H1 (cell line): Measurements from ENCODE around the gene FRMD6. TPM values are rescaled to one million over a fixed set of nuclear protein-coding genes. Genes with fewer than 3 reads are reported as not detected.

Source experiments
- CTCF ChIA-PET: fragments of 300-600 bp; sonication (Branson Sonifier 250); formaldehyde crosslinking; loops from one replicate; lab custom pipeline; 2021; ENCODE audit not compliant: partially characterized antibody; lab: Charles Lee
- POLR2A ChIA-PET: fragments of 300-600 bp; sonication (Branson Sonifier 250); formaldehyde crosslinking; loops from one replicate; lab custom pipeline; 2021; ENCODE audit warnings: inconsistent platforms; ENCODE audit not compliant: partially characterized antibody; lab: Charles Lee
- DNase-seq, 2 experiments: peaks; one replicate each; pipeline versions ENCODE4 v3.0.0 to v3.0.0-alpha.2; 2010 to 2022; ENCODE audit warnings: low spot score in 2 of 2, low read depth in 1 of 2, mixed read lengths in 1 of 2
- FAIRE-seq: peaks from 2 replicates; lab custom pipeline; 2011; peaks lifted over from hg19 to GRCh38; lab: Jason Lieb, UNC
- H2AFZ ChIP-seq: 2 replicates; pipeline ENCODE4 v1.8.1; 2012; ENCODE audit warnings: low read length, inconsistent platforms
- H2AK5ac ChIP-seq: 2 replicates; pipeline ENCODE4 v1.6.1; 2013; ENCODE audit warnings: low read depth, low read length
- H2BK120ac ChIP-seq: replicated peaks from 2 replicates; pipeline ENCODE3; 2013; ENCODE audit warnings: low read depth, low read length, inconsistent platforms
- H2BK12ac ChIP-seq: 2 replicates; pipeline ENCODE4 v1.6.1; 2013; ENCODE audit warnings: low read depth, low read length
- H2BK15ac ChIP-seq: 2 replicates; pipeline ENCODE4 v1.6.1; 2013; ENCODE audit warnings: low read length
- H2BK20ac ChIP-seq: 2 replicates; pipeline ENCODE4 v1.6.1; 2013; ENCODE audit warnings: low read length
- H2BK5ac ChIP-seq: 2 replicates; pipeline ENCODE4 v1.6.1; 2013; ENCODE audit warnings: low read depth, low read length
- H3K14ac ChIP-seq: 2 replicates; pipeline ENCODE4 v1.6.1; 2013; ENCODE audit warnings: inconsistent platforms; ENCODE audit not compliant: insufficient read length
- H3K18ac ChIP-seq: 2 replicates; pipeline ENCODE4 v1.6.1; 2013; ENCODE audit warnings: low read length; ENCODE audit errors: extremely low read depth
- H3K23ac ChIP-seq: 2 replicates; pipeline ENCODE4 v1.6.1; 2013; ENCODE audit warnings: inconsistent platforms; ENCODE audit not compliant: insufficient read length
- H3K23me2 ChIP-seq: 2 replicates; pipeline ENCODE4 v1.6.1; 2013; ENCODE audit warnings: low read depth, low read length
- H3K27ac ChIP-seq: 2 replicates; pipeline ENCODE4 v1.6.1; 2011; ENCODE audit warnings: low read depth, low read length, inconsistent platforms
- H3K27me3 ChIP-seq, 4 experiments: replicated peaks in 1 of 4; 1 replicate in 1 of 4; 2 replicates in 3 of 4; pipeline versions ENCODE4 v1.6.1 to v1.8.1; 2011 to 2013; ENCODE audit warnings: low read length in 3 of 4, mild to moderate bottlenecking in 3 of 4, inconsistent platforms in 2 of 4, mixed read lengths in 2 of 4, moderate library complexity in 1 of 4; ENCODE audit not compliant: control insufficient read depth in 3 of 4, insufficient read depth in 3 of 4; ENCODE audit errors: extremely low read depth in 1 of 4
- H3K36me3 ChIP-seq, 4 experiments: 2 replicates each; pipeline versions ENCODE4 v1.6.1 to v1.8.1; 2011 to 2013; ENCODE audit warnings: mild to moderate bottlenecking in 4 of 4, low read length in 3 of 4, moderate library complexity in 2 of 4, control low read depth in 1 of 4, inconsistent platforms in 1 of 4; ENCODE audit not compliant: insufficient read depth in 4 of 4, control insufficient read depth in 2 of 4
- H3K4ac ChIP-seq: replicated peaks from 2 replicates; pipeline ENCODE3; 2013; ENCODE audit warnings: low read length, low read depth, mixed read lengths, inconsistent platforms; ENCODE audit not compliant: insufficient read length
- H3K4me1 ChIP-seq, 4 experiments: replicated peaks in 1 of 4; 1 replicate in 1 of 4; 2 replicates in 3 of 4; pipeline versions ENCODE4 v1.6.1 to v1.8.1; 2011 to 2013; ENCODE audit warnings: low read length in 3 of 4, inconsistent platforms in 2 of 4, mixed read lengths in 1 of 4; ENCODE audit not compliant: insufficient read depth in 4 of 4, control insufficient read depth in 3 of 4
- H3K4me2 ChIP-seq, 2 experiments: 2 replicates each; pipeline versions ENCODE4 v1.6.1 to v1.8.1; 2011 to 2013; ENCODE audit warnings: low read depth in 2 of 2, low read length in 2 of 2, control low read depth in 1 of 2, inconsistent platforms in 1 of 2, mild to moderate bottlenecking in 1 of 2; ENCODE audit not compliant: insufficient read depth in 1 of 2
- H3K4me3 ChIP-seq, 4 experiments: fragments of 200-600, 300-600 bp in 1 of 4; sonication (generic), shearing (Covaris generic), sonication (Bioruptor Twin) in 1 of 4; 2 replicates each; pipeline versions ENCODE4 v1.5.1 to v1.8.1; 2011 to 2016; ENCODE audit warnings: low read length in 4 of 4, low read depth in 3 of 4, control low read depth in 2 of 4, inconsistent platforms in 2 of 4, mild to moderate bottlenecking in 2 of 4, mixed read lengths in 1 of 4, moderate library complexity in 1 of 4; ENCODE audit not compliant: insufficient read depth in 2 of 4; ENCODE audit errors: extremely low read depth in 1 of 4
- H3K56ac ChIP-seq: replicated peaks from 2 replicates; pipeline ENCODE3; 2013; ENCODE audit warnings: low read depth, mild to moderate bottlenecking, mixed read lengths, low read length, inconsistent platforms; ENCODE audit not compliant: insufficient read length
- H3K79me1 ChIP-seq: 2 replicates; pipeline ENCODE4 v1.6.1; 2013; ENCODE audit warnings: low read depth, low read length, control low read depth
- H3K79me2 ChIP-seq, 2 experiments: 2 replicates each; pipeline versions ENCODE4 v1.6.1 to v1.8.1; 2012 to 2013; ENCODE audit warnings: low read length in 2 of 2, mild to moderate bottlenecking in 2 of 2, inconsistent platforms in 1 of 2; ENCODE audit not compliant: insufficient read depth in 2 of 2, control insufficient read depth in 1 of 2
- H3K9ac ChIP-seq, 4 experiments: replicated peaks in 1 of 4; 1 replicate in 1 of 4; 2 replicates in 3 of 4; pipeline versions ENCODE4 v1.6.1 to v1.8.1; 2011 to 2013; ENCODE audit warnings: low read depth in 3 of 4, low read length in 3 of 4, control low read depth in 2 of 4, mild to moderate bottlenecking in 2 of 4, moderate library complexity in 2 of 4, inconsistent platforms in 1 of 4; ENCODE audit errors: extremely low read depth in 1 of 4
- H3K9me3 ChIP-seq, 2 experiments: 2 replicates each; pipeline versions ENCODE4 v1.6.1 to v1.8.1; 2012 to 2013; ENCODE audit warnings: mild to moderate bottlenecking in 2 of 2, moderate library complexity in 2 of 2, control low read depth in 1 of 2, inconsistent platforms in 1 of 2, low read depth in 1 of 2, low read length in 1 of 2, mixed read lengths in 1 of 2; ENCODE audit not compliant: insufficient read depth in 2 of 2
- H4K20me1 ChIP-seq, 2 experiments: replicated peaks in 1 of 2; 2 replicates each; pipeline versions ENCODE3 to v1.8.1; 2011 to 2013; ENCODE audit warnings: inconsistent platforms in 2 of 2, low read length in 2 of 2, mild to moderate bottlenecking in 1 of 2; ENCODE audit not compliant: insufficient read depth in 2 of 2, control insufficient read depth in 1 of 2
- H4K5ac ChIP-seq: 2 replicates; pipeline ENCODE4 v1.6.1; 2013; ENCODE audit warnings: low read length, low read depth, mixed read lengths, inconsistent platforms; ENCODE audit not compliant: insufficient read length
- H4K8ac ChIP-seq: 2 replicates; pipeline ENCODE4 v1.8.0; 2013; ENCODE audit warnings: mild to moderate bottlenecking, moderate library complexity, low read length, inconsistent platforms; ENCODE audit not compliant: insufficient read depth; ENCODE audit errors: extremely low read depth
- H4K91ac ChIP-seq: replicated peaks from 2 replicates; pipeline ENCODE3; 2013; ENCODE audit warnings: low read length, mixed read lengths, inconsistent platforms; ENCODE audit not compliant: insufficient read length
- BACH1 ChIP-seq: IDR thresholded peaks from 2 replicates; pipeline ENCODE4 v1.6.1; 2012; ENCODE audit warnings: low read length, improper control_type of control experiment
- CBX8 ChIP-seq: fragments of 300-800, 300-1000 bp; sonication (generic); IDR thresholded peaks from 2 replicates; pipeline ENCODE4 v1.7.1; 2016; ENCODE audit warnings: low read depth, low read length, borderline replicate concordance
- CHD1 ChIP-seq: IDR thresholded peaks from 2 replicates; pipeline ENCODE4 v1.6.1; 2012; ENCODE audit warnings: low read depth, low read length, improper control_type of control experiment
- CREB1 ChIP-seq: IDR thresholded peaks from 2 replicates; pipeline ENCODE4 v1.6.1; 2012; ENCODE audit warnings: inconsistent platforms
- EGR1 ChIP-seq: IDR thresholded peaks from 2 replicates; pipeline ENCODE4 v1.6.1; 2011; ENCODE audit warnings: low read depth, low read length, borderline replicate concordance
- JUND ChIP-seq: IDR thresholded peaks from 2 replicates; pipeline ENCODE4 v1.6.1; 2011; ENCODE audit warnings: mild to moderate bottlenecking, improper control_type of control experiment, low read length
- NRF1 ChIP-seq: IDR thresholded peaks from 2 replicates; pipeline ENCODE4 v1.6.1; 2011; ENCODE audit warnings: mild to moderate bottlenecking, low read depth, low read length, improper control_type of control experiment
- POLR2A ChIP-seq, 2 experiments: IDR thresholded peaks; 1 replicate in 1 of 2; 2 replicates in 1 of 2; pipeline ENCODE4 v1.6.1; 2011; ENCODE audit warnings: low read depth in 2 of 2, low read length in 2 of 2, mild to moderate bottlenecking in 2 of 2; ENCODE audit errors: control extremely low read depth in 1 of 2
- POU5F1 ChIP-seq: IDR thresholded peaks from 2 replicates; pipeline ENCODE4 v1.6.1; 2011; ENCODE audit warnings: low read depth, mild to moderate bottlenecking, low read length, moderate library complexity
- RAD21 ChIP-seq, 2 experiments: IDR thresholded peaks in 1 of 2; conservative IDR thresholded peaks in 1 of 2; 2 replicates each; pipeline ENCODE4 v1.6.1; 2011; ENCODE audit warnings: low read depth in 2 of 2, low read length in 2 of 2, improper control_type of control experiment in 1 of 2, inconsistent platforms in 1 of 2, mild to moderate bottlenecking in 1 of 2, moderate library complexity in 1 of 2
- RNF2 ChIP-seq: fragments of 200-900, 300-1000 bp; sonication (generic); IDR thresholded peaks from 2 replicates; pipeline ENCODE4 v1.7.1; 2016; ENCODE audit warnings: borderline replicate concordance, low read depth, mild to moderate bottlenecking, antibody characterized with exemption, low read length; ENCODE audit not compliant: poor library complexity, severe bottlenecking; ENCODE audit errors: missing control alignments
- RXRA ChIP-seq: IDR thresholded peaks from 2 replicates; pipeline ENCODE4 v1.6.1; 2011; ENCODE audit warnings: low read depth, mild to moderate bottlenecking, low read length, moderate library complexity; ENCODE audit not compliant: insufficient read depth
- SIRT6 ChIP-seq: IDR thresholded peaks from one replicate; pipeline ENCODE4 v1.7.1; 2012; ENCODE audit warnings: low read length, inconsistent platforms
- TAF1 ChIP-seq: IDR thresholded peaks from 2 replicates; pipeline ENCODE4 v1.6.1; 2011; ENCODE audit warnings: mild to moderate bottlenecking, low read depth, low read length
- TAF7 ChIP-seq: optimal IDR thresholded peaks from 2 replicates; pipeline ENCODE3; 2011; ENCODE audit warnings: low read depth, mild to moderate bottlenecking, inconsistent platforms, low read length, moderate library complexity, borderline replicate concordance
- TBP ChIP-seq: IDR thresholded peaks from 2 replicates; pipeline ENCODE4 v1.6.1; 2011; ENCODE audit warnings: low read depth, low read length, improper control_type of control experiment
- WGBS, 2 experiments: shearing (Covaris generic) in 1 of 2; methylation state at CpG; one replicate each; pipeline versions ENCODE4 v1.1.6 to v1.1.7; 2013 to 2015; ENCODE audit warnings: low lambda C conversion rate in 2 of 2, mixed read lengths in 2 of 2, inconsistent platforms in 1 of 2, low coverage in 1 of 2, missing lambda C conversion rate in 1 of 2; ENCODE audit not compliant: insufficient replicate concordance in 2 of 2, insufficient coverage in 1 of 2, insufficient read length in 1 of 2; ENCODE audit errors: extremely low coverage in 1 of 2, missing lambda C conversion rate in 1 of 2; 5-methylcytosine and 5-hydroxymethylcytosine counted together
- polyA plus RNA-seq, 7 experiments: library from polyadenylated mRNA; depleted of rRNA in 3 of 7; stranded (reverse) in 5 of 7; unstranded in 2 of 7; fragments of >200 nt in 5 of 7; fragments of 200-250 nt in 2 of 7; gene quantifications; 1 replicate in 5 of 7; 2 replicates in 1 of 7; 4 replicates in 1 of 7; pipeline versions ENCODE4 v1.2.1 to v1.2.3, GENCODE V29; 2011 to 2013; ENCODE audit warnings: missing spikeins in 2 of 7, mixed read lengths in 2 of 7
- total RNA-seq: library from RNA; stranded (reverse); fragmentation: NEBNext Ultra II Directional; extraction: Animal tissue kit (Norgen Biotek cat#: 25700); gene quantifications from 2 replicates; pipeline ENCODE4 v1.2.1, GENCODE V29; 2021

FRMD6 gene
- total and polyA plus RNA-seq, 2 of the 8 experiments (the other 6 are each of a cell fraction or from before 2014, with no cell fraction given), result 5.4 to 23.7 TPM

DNA sequence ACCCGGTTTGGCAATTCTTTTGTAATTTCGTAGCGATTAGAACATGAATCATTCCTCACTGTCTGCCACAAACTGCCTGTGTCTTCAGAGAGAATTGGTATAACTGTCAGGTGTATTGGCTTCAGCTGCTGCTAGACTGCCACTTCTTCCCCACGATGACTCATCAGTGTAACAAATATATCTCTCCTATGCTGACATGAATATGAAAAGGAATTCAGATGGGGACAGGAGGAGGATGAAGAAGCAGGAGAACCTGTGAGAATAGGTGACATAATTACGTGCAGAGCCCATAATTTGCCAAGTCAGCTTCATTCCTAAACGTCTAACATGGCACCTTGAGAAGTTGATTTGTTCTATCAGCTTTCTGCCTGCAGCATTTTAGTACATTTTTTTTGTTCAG lies 64.9 kb downstream of the FRMD6 start:
- H3K4ac ChIP-seq, result no peak overlapping the region
- no peaks in the 10 kb centered on the region for H3K79me2 ChIP-seq
- peaks cover 0 to 7% (median 1%) of the 10 kb centered on the region in 4 experiments; a peak in 4 of 7 replicates for H3K4me1 ChIP-seq
- no peak overlapping the region for H3K9ac ChIP-seq
- H3K4me2 ChIP-seq, result no peak overlapping the region
- H3K23me2 ChIP-seq, result no peaks in the 10 kb centered on the region
- H2BK12ac ChIP-seq, result no peak overlapping the region
- DNase-seq (no peak), FAIRE-seq (no peak)
- H4K91ac ChIP-seq, result no peak overlapping the region
- no peak overlapping the region for H3K23ac ChIP-seq
- H3K18ac ChIP-seq, result no peak overlapping the region
- H2BK120ac ChIP-seq, result no peak overlapping the region
- no peak overlapping the region for H3K56ac ChIP-seq
- H4K20me1 ChIP-seq, result no peaks in the 10 kb centered on the region
- H4K5ac ChIP-seq, result no peak overlapping the region
- H3K27ac ChIP-seq, result no peak overlapping the region
- no peaks in the 10 kb centered on the region for H3K9me3 ChIP-seq
- H2AK5ac ChIP-seq, result no peak overlapping the region
- WGBS, 2 experiments, result 85% methylated on average over 6 of the region's 6 CpGs; no CpG with 5 or more reads in 1 of the 2 experiments
- H2BK15ac ChIP-seq, result no peak overlapping the region
- H4K8ac ChIP-seq, result no peak overlapping the region
- no peak overlapping the region for H2BK20ac ChIP-seq
- CTCF ChIA-PET, result interaction anchor here (1.7 kb wide), 1 partner anchor 434 kb away, joined by 7 read pairs; no protein-coding TSS in a partner anchor
- H2AFZ ChIP-seq, result no peak overlapping the region
- POLR2A ChIA-PET, result no interaction called here
- H3K79me1 ChIP-seq, result no peaks in the 10 kb centered on the region
- peaks cover 0 to 11% (median 9%) of the 10 kb centered on the region in 4 experiments; a peak in 5 of 8 replicates for H3K36me3 ChIP-seq
- no peaks in the 10 kb centered on the region for H3K27me3 ChIP-seq
- no peak overlapping the region for H3K4me3 ChIP-seq
- no peak overlapping the region for H3K14ac ChIP-seq
- no peak overlapping the region for H2BK5ac ChIP-seq
- TF ChIP-seq SIRT6 (no peak), TAF7 (no peak), RAD21 (IDR thresholded peaks at IDR 0.05 in 1 of 2, conservative IDR thresholded peaks at IDR 0.05 in 1 of 2; ENCODE audit: low read depth in 2 of 2, low read length in 2 of 2) (no peak), BACH1 (no peak), JUND (no peak), EGR1 (no peak), TBP (no peak), TAF1 (no peak), POU5F1 (no peak), POLR2A (IDR thresholded peaks at IDR 0.05; ENCODE audit: control extremely low read depth in 1 of 2, low read depth in 2 of 2, low read length in 2 of 2) (no peak), NRF1 (no peak), CREB1 (no peak), RNF2 (no peak), RXRA (no peak), CHD1 (no peak), CBX8 (no peak)
